Naive thymus-derived CD4-positive, alpha-beta T cell (primary cell): ENCODE results near the gene RPTOR. TPM values are rescaled to one million over a fixed set of nuclear protein-coding genes. Genes with fewer than 3 reads are reported as not detected.
A peak's percentile ranks its signal among the peaks of the same experiment; 100 is the strongest.

Experiments used
- ATAC-seq: fragments of 150-1000 bp; cut with Tn5 transposase; 2 replicates; pipeline ENCODE4 v1.10.0; 2021; ENCODE audit warnings: mild to moderate bottlenecking, moderate library complexity
- CTCF ChIA-PET: fragments of 350-600 bp; sonication (Branson Sonifier 250); formaldehyde crosslinking; loops from one replicate; lab custom pipeline; 2021; ENCODE audit warnings: antibody characterized with exemption; lab: Charles Lee
- POLR2A ChIA-PET: fragments of 350-600 bp; sonication (Branson Sonifier 250); formaldehyde crosslinking; loops from one replicate; lab custom pipeline; 2021; ENCODE audit warnings: antibody characterized with exemption, inconsistent platforms; lab: Charles Lee
- DNase-seq, 9 donors: peaks; one replicate each; pipeline versions ENCODE4 v3.0.0 to v3.0.0-alpha.2; 2020 to 2022; ENCODE audit warnings: mixed read lengths in 1 of 9
- H3K27ac ChIP-seq: one replicate; pipeline ENCODE4 v1.7.0; 2013; ENCODE audit warnings: mild to moderate bottlenecking, low read depth, low read length, moderate library complexity
- H3K27me3 ChIP-seq, 2 donors: one replicate each; pipeline ENCODE4 v1.7.0; 2013; ENCODE audit warnings: low read length in 2 of 2, mild to moderate bottlenecking in 2 of 2, moderate library complexity in 2 of 2; ENCODE audit not compliant: control insufficient read depth in 2 of 2, insufficient read depth in 2 of 2
- H3K36me3 ChIP-seq, 3 experiments: 1 replicate in 2 of 3; 2 replicates in 1 of 3; pipeline ENCODE4 v1.7.0; 2013; ENCODE audit warnings: low read length in 3 of 3, mild to moderate bottlenecking in 3 of 3, moderate library complexity in 1 of 3; ENCODE audit not compliant: insufficient read depth in 3 of 3, control insufficient read depth in 2 of 3
- H3K4me1 ChIP-seq, 2 donors: one replicate each; pipeline ENCODE4 v1.7.0; 2013; ENCODE audit warnings: low read length in 2 of 2, mild to moderate bottlenecking in 2 of 2, moderate library complexity in 1 of 2; ENCODE audit not compliant: control insufficient read depth in 2 of 2, insufficient read depth in 2 of 2
- H3K4me3 ChIP-seq: 2 replicates; pipeline ENCODE4 v1.7.0; 2013; ENCODE audit warnings: mild to moderate bottlenecking, low read length
- H3K9me3 ChIP-seq, 3 experiments: 1 replicate in 2 of 3; 2 replicates in 1 of 3; pipeline ENCODE4 v1.7.0; 2013; ENCODE audit warnings: low read length in 3 of 3; ENCODE audit not compliant: control insufficient read depth in 2 of 3
- H3K27ac Mint-ChIP-seq, 9 donors: one replicate each; pipeline ENCODE4 v1.8.0; 2020 to 2022; ENCODE audit warnings: mixed read lengths in 9 of 9, mild to moderate bottlenecking in 8 of 9, moderate library complexity in 5 of 9, inconsistent platforms in 2 of 9
- H3K27me3 Mint-ChIP-seq, 5 donors: one replicate each; pipeline ENCODE4 v1.8.0; 2021 to 2022; ENCODE audit warnings: mixed read lengths in 5 of 5, mild to moderate bottlenecking in 1 of 5
- H3K36me3 Mint-ChIP-seq, 5 donors: one replicate each; pipeline ENCODE4 v1.8.0; 2020 to 2022; ENCODE audit warnings: mixed read lengths in 5 of 5, mild to moderate bottlenecking in 3 of 5, inconsistent platforms in 1 of 5
- H3K4me1 Mint-ChIP-seq, 7 donors: one replicate each; pipeline ENCODE4 v1.8.0; 2020 to 2022; ENCODE audit warnings: mixed read lengths in 7 of 7, mild to moderate bottlenecking in 3 of 7, inconsistent platforms in 1 of 7
- H3K4me3 Mint-ChIP-seq, 10 donors: one replicate each; pipeline ENCODE4 v1.8.0; 2020 to 2022; ENCODE audit warnings: mild to moderate bottlenecking in 10 of 10, mixed read lengths in 10 of 10, moderate library complexity in 6 of 10, inconsistent platforms in 2 of 10
- H3K9me3 Mint-ChIP-seq, 11 donors: one replicate each; pipeline ENCODE4 v1.8.0; 2020 to 2022; ENCODE audit warnings: mixed read lengths in 11 of 11, mild to moderate bottlenecking in 4 of 11, inconsistent platforms in 1 of 11, moderate library complexity in 1 of 11
- intact Hi-C, 2 donors: fragments of 100-400 bp; cut with micrococcal nuclease; formaldehyde crosslinking; loops; one replicate each; pipeline ENCODE4 v1.15.1; 2023
- polyA plus RNA-seq, 2 donors: library from polyadenylated mRNA; unstranded; fragments of 300-500 nt; fragmentation: Illumina TruSeq; gene quantifications; one replicate each; pipeline ENCODE4 v1.2.3, GENCODE V29; 2021
- total RNA-seq, 6 experiments: library from RNA in 5 of 6; stranded (reverse) in 5 of 6; gene quantifications; 1 replicate in 5 of 6; 2 replicates in 1 of 6; pipeline ENCODE4 v1.2.3 and lab custom pipeline; 2021 to 2026

The RPTOR gene
- total and polyA plus RNA-seq, 7 experiments from 2014 or later: 10.9 to 89.8 (median 59.9) TPM

DNA sequence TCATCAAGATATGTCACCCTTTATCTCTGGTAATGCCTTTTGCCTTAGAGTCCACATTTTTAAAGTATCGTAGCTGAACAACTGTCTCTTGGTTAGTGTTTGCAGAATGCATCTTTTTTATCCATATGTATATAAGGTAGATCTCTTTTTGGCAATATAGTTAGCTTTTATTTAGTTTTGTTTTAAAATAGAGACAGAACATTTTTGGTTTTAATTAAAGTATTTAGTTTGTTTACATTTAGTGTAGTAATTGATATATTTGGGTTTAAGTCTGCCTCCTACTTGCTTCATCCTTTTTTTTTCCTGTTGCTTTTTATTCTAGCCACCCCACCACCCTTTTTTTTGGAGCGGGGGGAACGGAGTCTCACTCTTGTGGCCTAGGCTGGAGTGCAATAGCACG is 262.4 kb downstream of the RPTOR start:
- Mint-ChIP-seq H3K4me3 (no peak overlapping the region), H3K4me1 (peaks cover 27 to 64% (median 55%) of the 10 kb centered on the region in 7 donors), H3K36me3 (peaks cover 7 to 63% (median 48%) of the 10 kb centered on the region in 5 donors), H3K27me3 (no peaks in the 10 kb centered on the region), H3K9me3 (peaks cover 0 to 25% (median 13%) of the 10 kb centered on the region in 11 donors), H3K27ac (peak overlapping the region in 3 of 9 donors; percentile 50 to 92 (median 75))
- ChIA-PET POLR2A (interaction anchor here (1.5 kb wide), 1 partner anchor 15 kb away, joined by 6 read pairs; no protein-coding TSS in a partner anchor), CTCF (interaction anchor here (0.7 kb wide), 2 partner anchors 10 to 68 kb away, joined by 3 to 5 read pairs; no protein-coding TSS in a partner anchor)
- intact Hi-C loops: no loop called here
- no peaks in the 10 kb centered on the region for H3K9me3 ChIP-seq
- no peaks in the 10 kb centered on the region for H3K27me3 ChIP-seq
- no peak overlapping the region for H3K27ac ChIP-seq
- H3K4me1 ChIP-seq: peaks cover 11 to 16% of the 10 kb centered on the region in 2 donors
- no peaks in the 10 kb centered on the region for H3K36me3 ChIP-seq
- no peak overlapping the region for H3K4me3 ChIP-seq
- ATAC-seq (no peak), DNase-seq (no peak)

DNA sequence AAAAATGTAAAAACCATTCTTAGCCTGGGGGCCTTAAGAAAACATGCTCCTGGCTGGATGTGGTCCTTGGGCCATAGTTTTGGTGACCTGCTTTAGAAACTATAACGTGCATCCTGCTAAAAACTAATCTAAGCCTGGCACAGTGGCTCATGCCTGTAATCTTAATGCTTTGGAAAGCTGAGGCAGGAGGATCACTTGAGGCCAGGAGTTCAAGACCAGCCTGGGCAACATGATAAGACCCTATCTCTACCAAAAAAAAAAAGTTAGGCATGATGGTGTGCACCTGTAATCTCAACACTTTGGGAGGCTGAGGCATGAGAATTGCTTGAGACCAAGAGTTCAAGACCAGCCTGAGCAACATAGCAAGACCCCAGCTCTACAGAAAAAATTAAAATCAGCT is 263.2 kb downstream of the RPTOR start:
- no peak overlapping the region for H3K27ac ChIP-seq
- peaks cover 0 to 5% (median 0%) of the 10 kb centered on the region in 3 experiments for H3K36me3 ChIP-seq
- Mint-ChIP-seq H3K9me3 (peaks cover 0 to 25% (median 13%) of the 10 kb centered on the region in 11 donors), H3K36me3 (peaks cover 7 to 66% (median 53%) of the 10 kb centered on the region in 5 donors), H3K27me3 (no peaks in the 10 kb centered on the region), H3K4me1 (peaks cover 35 to 69% (median 58%) of the 10 kb centered on the region in 7 donors), H3K27ac (peak overlapping the region in 3 of 9 donors; percentile 50 to 75 (median 60)), H3K4me3 (no peak overlapping the region)
- intact Hi-C loops: no loop called here
- ChIA-PET POLR2A (interaction anchor here (0.6 to 1.5 kb wide), 2 partner anchors 16 to 86 kb away, joined by 3 to 6 read pairs; no protein-coding TSS in a partner anchor), CTCF (no interaction called here)
- H3K9me3 ChIP-seq: no peaks in the 10 kb centered on the region
- H3K27me3 ChIP-seq: no peaks in the 10 kb centered on the region
- peaks cover 15 to 24% of the 10 kb centered on the region in 2 donors for H3K4me1 ChIP-seq
- no peak overlapping the region for H3K4me3 ChIP-seq
- no peak for ATAC-seq
- no peak for DNase-seq

DNA sequence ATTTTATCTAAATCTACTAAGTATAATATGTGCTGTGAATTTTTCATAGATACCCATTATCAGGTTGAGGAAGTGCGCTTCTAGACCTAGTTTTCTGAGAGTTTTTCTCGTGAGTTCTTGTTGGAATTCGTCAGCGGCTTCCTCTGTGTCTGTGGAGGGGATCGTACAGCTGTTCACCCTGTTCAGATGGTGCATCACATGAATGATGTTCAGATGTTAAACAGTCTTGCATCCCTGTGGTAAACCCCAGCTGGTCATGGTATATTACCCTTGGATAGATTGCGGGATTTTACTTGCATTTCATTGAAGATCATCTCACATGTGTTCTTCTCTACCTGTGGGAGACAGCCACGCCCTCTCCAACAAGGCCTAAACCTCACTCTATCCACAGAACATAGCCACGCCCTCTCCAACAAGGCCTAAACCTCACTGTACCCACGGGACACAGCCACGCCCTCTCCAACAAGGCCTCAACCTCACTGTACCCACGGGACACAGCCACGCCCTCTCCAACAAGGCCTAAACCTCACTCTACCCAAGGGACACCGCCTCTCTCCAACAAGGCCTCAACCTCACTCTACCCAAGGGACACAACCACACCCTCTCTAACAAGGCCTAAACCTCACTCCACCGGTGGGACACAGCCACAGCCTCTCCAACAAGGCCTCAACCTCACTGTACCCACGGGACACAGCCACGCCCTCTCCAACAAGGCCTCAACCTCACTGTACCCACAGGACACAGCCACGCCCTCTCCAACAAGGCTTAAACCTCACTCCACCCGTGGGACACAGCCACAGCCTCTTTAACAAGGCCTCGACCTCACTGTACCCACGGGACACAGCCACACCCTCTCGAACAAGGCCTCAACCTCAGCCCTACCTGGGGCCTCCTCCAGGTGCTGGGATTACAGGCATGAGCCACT is 266.8 kb downstream of the RPTOR start:
- H3K27me3 ChIP-seq: no peaks in the 10 kb centered on the region
- DNase-seq: peak in 1 of 9 donors; percentile 21
- H3K36me3 ChIP-seq: peaks cover 0 to 5% (median 0%) of the 10 kb centered on the region in 3 experiments
- ChIA-PET POLR2A (interaction anchor here (0.6 to 3.8 kb wide), 12 partner anchors 12 to 367 kb away, joined by 3 to 15 read pairs (median 3); no protein-coding TSS in a partner anchor), CTCF (interaction anchor here (0.6 to 1.9 kb wide), 6 partner anchors 20 to 382 kb away, joined by 3 to 6 read pairs (median 3); no protein-coding TSS in a partner anchor)
- intact Hi-C loops: no loop called here
- ATAC-seq: peak; percentile 31
- peak overlapping the region; percentile 83 to 99 (median 94) for H3K27ac Mint-ChIP-seq
- no peaks in the 10 kb centered on the region for H3K9me3 ChIP-seq
- no peak overlapping the region for H3K4me3 ChIP-seq
- peak overlapping the region; percentile 66 for H3K27ac ChIP-seq
- H3K4me1 ChIP-seq: peaks cover 15 to 21% of the 10 kb centered on the region in 2 donors
- H3K4me3 Mint-ChIP-seq: peak overlapping the region; percentile 30 to 76 (median 68)
- H3K36me3 Mint-ChIP-seq: peaks cover 11 to 65% (median 52%) of the 10 kb centered on the region in 5 donors
- H3K4me1 Mint-ChIP-seq: peaks cover 23 to 63% (median 60%) of the 10 kb centered on the region in 7 donors
- peaks cover 0 to 19% (median 10%) of the 10 kb centered on the region in 11 donors for H3K9me3 Mint-ChIP-seq
- H3K27me3 Mint-ChIP-seq: no peaks in the 10 kb centered on the region

DNA sequence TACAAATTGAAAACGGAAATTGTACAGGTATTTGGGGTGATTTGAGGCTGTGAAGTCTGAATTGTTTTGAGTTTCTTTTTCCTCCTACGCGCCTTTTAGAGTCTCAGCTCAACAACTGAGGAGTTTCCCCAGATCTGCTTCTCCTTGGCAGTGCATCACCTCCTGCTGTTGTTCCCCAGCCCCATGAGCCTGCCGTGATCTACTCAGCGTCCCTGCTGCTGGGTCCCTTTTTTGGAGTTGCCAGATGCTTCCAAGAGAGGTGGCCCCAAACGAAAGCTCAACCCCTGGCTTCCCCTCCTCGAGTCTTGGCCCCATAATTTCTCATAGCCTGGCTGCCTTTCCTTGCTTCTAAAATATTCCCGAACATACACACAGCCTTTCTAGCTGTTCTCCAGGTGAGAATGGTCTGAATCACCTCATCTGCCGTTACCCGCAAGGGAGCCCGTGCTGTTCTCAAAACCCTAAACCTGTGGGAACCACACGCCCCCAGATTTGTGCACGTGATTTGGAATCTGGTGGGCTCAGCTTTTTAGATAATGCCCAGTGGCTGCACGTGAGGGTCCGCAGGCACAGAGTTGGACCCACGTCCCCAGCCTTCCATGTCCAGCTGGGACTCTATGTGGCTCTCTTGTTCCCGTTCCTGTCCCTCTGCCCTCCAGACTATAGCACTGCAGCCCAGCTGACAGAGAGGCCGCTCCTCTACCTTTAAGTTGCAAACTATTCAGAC is 267.9 kb downstream of the RPTOR start:
- POLR2A ChIA-PET: interaction anchor here (0.6 to 3.8 kb wide), 12 partner anchors 8 to 368 kb away, joined by 3 to 15 read pairs (median 4); no protein-coding TSS in a partner anchor
- H3K36me3 Mint-ChIP-seq: peaks cover 11 to 64% (median 41%) of the 10 kb centered on the region in 5 donors
- Histone ChIP-seq H3K4me1 (peaks cover 15 to 21% of the 10 kb centered on the region in 2 donors), H3K27me3 (no peaks in the 10 kb centered on the region), H3K27ac (peak overlapping the region; percentile 66), H3K9me3 (no peaks in the 10 kb centered on the region), H3K4me3 (no peak overlapping the region), H3K36me3 (peaks cover 0 to 5% (median 0%) of the 10 kb centered on the region in 3 experiments)
- H3K27me3 Mint-ChIP-seq: no peaks in the 10 kb centered on the region
- peak overlapping the region; percentile 30 to 79 (median 70) for H3K4me3 Mint-ChIP-seq
- ATAC-seq: peak; percentile 42
- CTCF ChIA-PET: interaction anchor here (0.6 to 1.9 kb wide), 7 partner anchors 21 to 383 kb away, joined by 3 to 6 read pairs (median 3); no protein-coding TSS in a partner anchor
- peak in 1 of 9 donors; percentile 22 for DNase-seq
- H3K27ac Mint-ChIP-seq: peak overlapping the region; percentile 83 to 99 (median 94)
- intact Hi-C loops: no loop called here
- peaks cover 30 to 74% (median 62%) of the 10 kb centered on the region in 7 donors for H3K4me1 Mint-ChIP-seq
- peaks cover 0 to 10% (median 2%) of the 10 kb centered on the region in 11 donors for H3K9me3 Mint-ChIP-seq

DNA sequence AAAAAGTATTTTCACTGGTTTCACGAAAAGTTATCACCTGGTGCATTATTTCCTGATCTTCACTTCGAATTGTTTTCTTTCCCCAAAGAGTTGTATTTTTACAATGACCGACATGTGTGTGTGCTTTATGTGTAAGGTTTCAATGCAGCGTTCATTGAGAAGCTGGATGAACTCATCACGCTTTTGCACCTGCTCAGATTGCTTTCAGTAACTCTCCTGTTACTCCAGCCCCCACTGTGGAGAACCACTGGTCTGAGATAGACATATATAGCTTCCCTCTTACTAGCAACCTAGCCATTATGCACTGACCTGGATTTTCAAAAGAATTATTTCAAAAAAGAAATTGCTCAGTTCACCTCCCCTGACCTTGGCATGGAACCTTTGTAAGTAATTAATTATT is 268.7 kb downstream of the RPTOR start:
- H3K27ac ChIP-seq: no peak overlapping the region
- ATAC-seq: no peak
- H3K36me3 ChIP-seq: peaks cover 0 to 5% (median 0%) of the 10 kb centered on the region in 3 experiments
- Mint-ChIP-seq H3K36me3 (peaks cover 8 to 62% (median 38%) of the 10 kb centered on the region in 5 donors), H3K4me1 (peaks cover 34 to 81% (median 68%) of the 10 kb centered on the region in 7 donors), H3K9me3 (peaks cover 0 to 10% (median 0%) of the 10 kb centered on the region in 11 donors), H3K4me3 (peak overlapping the region in 2 of 10 donors; percentile 59 to 76), H3K27me3 (no peaks in the 10 kb centered on the region), H3K27ac (peak overlapping the region; percentile 7 to 99 (median 89))
- intact Hi-C loops: no loop called here
- CTCF ChIA-PET: interaction anchor here (1.9 kb wide), 1 partner anchor 32 kb away, joined by 6 read pairs; no protein-coding TSS in a partner anchor
- DNase-seq: peak in 1 of 9 donors; percentile 2
- H3K4me3 ChIP-seq: no peak overlapping the region
- no peaks in the 10 kb centered on the region for H3K27me3 ChIP-seq
- H3K4me1 ChIP-seq: peaks cover 15 to 21% of the 10 kb centered on the region in 2 donors
- POLR2A ChIA-PET: interaction anchor here (0.6 to 3.8 kb wide), 5 partner anchors 9 to 36 kb away, joined by 3 to 15 read pairs (median 4); no protein-coding TSS in a partner anchor
- H3K9me3 ChIP-seq: no peaks in the 10 kb centered on the region
